NCI-H82 (cell line): ENCODE data around the gene CANT1.
"Not testable (repeated sequence)": the region's sequence is repeated elsewhere in the genome, so short reads cannot be mapped to it uniquely, and the experiment has no call there.

Source experiments
- DNase-seq: peaks from one replicate; lab custom pipeline; 2025; lab: John Stamatoyannopoulos, UW

CANT1 gene

GRCh38 chr17:79027274-79027924 is 17.8 kb upstream of the CANT1 start:
- DNase-seq = no peak

DNA sequence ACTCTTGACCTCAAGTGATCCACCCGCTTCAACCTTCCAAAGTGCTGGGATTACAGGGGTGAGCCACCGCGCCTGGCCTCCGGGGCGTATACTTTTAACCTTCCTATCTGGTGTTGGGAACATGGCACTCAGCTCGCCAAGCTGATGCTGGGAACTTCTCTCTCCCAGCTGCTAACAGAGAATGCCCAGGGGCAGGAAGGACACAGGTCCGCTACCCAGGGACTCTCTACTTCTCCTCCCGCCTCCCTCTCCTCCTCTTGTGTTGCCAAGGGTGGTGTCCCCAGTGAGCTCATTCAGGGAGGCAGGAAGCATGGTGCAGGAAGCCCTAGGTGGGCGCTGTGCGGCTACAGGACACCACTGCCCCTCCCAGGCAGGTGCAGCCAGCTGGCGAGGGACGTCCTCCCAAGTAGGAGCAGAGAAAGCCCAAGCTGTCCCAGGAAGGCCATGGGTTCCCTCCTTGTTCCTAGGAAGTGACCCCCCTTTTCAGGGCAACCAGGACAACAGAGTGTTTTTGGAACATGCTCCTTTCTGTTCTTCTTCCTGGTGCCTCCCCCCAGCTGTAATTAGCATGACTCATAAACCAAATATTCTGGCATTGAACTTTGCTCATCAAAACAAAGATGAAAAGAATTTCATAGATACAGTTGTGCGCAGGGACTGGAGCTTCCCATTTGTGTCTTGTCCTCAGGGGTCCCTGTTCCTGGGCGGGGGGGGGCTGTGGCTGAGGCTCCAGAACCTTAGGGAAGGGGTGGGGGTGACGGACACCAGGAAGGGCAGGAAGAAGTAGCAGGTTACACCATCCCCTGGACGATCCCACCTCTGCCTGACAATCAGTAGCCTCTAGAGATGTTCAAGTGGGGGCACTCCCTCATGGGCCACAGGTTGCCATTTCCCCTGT is 17.1 kb upstream of the CANT1 start:
- no peak for DNase-seq

DNA sequence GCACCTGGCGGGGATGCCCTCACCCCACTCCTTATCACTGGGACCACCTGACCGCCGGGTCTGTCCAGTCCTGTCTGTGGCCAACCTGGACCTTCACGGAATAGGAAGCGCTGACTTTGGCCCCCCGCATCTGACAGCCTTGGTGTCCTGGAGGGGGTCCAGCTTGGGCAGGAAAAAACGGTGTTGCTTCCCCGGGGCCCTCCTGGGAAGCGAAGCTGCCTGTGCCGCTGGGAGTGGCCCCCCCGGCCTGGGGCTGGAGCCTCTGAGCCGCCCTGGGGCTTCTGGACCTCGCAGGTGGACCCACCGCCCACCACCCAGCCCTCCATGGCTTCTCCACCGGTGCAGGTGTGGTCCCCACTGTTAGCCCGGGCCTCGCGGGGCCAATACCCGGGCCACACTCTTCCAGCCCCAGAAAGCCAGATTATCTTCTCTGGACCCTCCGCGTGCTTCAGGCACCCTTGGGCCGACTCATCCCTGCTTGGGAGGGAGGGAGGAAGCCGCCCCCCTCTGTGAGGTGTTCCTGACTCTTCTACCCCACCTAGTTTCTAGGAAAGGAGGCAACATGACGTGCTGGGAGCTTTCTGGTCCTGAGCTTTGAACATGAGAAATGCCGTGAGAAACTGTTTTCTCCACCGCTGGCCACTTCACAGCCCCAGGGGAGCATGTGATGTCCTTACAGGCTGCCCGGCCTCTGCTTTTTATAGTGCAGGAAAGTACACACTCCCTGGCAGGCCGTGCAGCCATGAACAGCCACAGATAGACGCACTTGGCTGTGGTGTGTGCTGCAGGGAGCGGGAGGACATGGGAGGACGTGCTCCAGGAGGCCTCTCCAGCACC is 15.6 kb upstream of the CANT1 start:
- DNase-seq = no peak

GRCh38 chr17:79023886-79024771 is 14.6 kb upstream of the CANT1 start, which contains the start of gene C1QTNF1:
TSS of gene C1QTNF1 (plus strand) at chr17:79024169. CDS start at chr17:79043969, 19,800 bp downstream.
- peak; percentile 74 for DNase-seq

DNA sequence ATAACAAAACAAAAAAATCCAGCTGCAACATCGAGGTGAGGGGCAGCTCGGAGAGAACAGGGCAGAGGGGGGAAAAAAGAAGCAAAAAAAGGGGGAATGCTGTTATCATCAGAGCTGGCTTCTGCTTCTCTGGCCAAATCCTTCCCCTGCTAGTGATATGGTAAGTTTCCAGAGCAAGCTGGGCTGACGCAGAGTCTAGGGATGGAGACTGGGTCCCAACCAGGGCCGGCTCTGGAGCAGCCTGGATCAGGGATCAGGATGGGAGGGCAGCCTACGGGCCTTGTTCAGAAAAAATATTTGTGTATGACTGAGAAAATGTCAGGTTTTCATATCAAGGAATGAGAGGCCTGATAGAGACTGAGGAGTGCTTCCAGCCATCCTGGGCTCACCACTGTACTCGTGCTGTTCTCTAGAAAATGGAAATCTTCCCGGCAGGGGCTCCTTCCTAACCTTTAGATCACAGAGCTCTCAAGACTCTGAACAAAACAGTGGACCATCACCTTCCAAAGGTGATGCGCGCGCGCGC is 13.7 kb upstream of the CANT1 start:
- DNase-seq = no peak

- no peak for DNase-seq
These were observed 13.0 kb upstream of the CANT1 start for GRCh38 chr17:79022507-79022991.

DNA sequence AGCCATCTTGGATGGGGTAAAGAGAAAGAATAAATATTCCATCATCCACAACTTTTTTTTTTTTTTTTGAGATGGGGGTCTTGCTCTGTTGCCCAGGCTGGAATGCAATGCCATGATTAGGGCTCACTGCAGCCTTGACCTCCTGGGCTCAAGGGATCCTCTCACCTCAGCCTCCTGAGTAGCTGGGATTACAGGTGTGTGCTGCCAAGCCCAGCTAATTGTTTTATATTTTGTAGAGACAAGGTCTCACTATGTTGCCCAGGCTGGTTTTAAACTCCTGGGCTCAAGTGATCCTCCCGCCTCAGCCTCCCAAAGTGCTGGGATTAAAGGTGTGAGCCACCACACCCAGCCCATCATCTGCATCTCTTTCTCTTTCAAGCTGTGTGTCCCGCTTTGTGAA is 12.4 kb upstream of the CANT1 start:
- not testable (repeated sequence) for DNase-seq

DNA sequence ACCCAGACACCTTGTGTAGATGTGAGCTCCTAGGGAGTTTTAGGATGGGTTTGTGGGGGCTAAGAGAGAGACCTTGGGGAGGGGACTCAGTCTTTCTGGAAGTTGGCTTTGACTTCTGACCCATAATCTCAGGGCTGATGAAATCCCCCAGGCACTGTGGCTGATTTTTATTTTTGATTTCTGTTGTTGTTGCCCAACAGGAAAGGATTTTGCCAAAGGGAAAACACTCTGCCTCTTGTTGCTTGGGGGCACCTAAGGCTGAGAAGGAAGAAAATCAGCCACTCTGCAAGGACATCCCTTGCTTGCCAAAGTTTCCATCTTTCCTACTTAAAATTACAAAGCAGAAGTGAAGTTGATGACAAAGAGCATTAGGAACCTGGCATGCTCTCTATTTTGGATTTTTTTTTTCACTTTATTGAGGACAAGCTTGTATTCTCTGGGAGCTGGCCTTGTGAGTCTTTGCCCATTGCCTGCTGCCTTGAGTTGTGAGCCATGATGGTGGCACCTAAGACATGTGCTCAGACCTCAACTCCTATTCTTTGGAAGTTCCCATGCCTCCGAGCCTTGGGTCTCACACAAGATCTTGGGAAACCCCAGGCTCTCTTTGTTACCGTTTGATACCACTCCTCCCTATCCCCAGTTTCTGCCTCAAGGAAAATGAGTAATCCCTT is 11.2 kb upstream of the CANT1 start:
- no peak for DNase-seq

- DNase-seq = peak; percentile 79
These were observed 10.3 kb upstream of the CANT1 start for GRCh38 chr17:79019632-79020584.

GRCh38 chr17:79019261-79019631 is 9.7 kb upstream of the CANT1 start:
- DNase-seq = no peak

DNA sequence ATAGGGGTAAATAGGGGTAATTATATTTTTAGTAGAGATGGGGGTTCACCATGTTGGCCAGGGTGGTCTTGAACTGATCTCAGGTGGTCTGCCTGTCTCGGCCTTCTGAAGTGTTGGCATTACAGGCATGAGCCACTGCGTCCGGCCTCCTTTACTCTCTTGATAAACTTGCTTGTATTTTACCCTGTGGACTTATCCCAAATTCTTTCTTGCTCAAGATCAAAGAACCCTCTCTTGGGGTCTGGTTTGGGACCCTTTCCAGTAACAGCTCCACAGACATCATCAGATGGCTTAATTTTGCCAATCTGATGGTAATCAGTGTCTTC is 8.8 kb upstream of the CANT1 start:
- DNase-seq = no peak

GRCh38 chr17:79017546-79018369 is 8.2 kb upstream of the CANT1 start:
- DNase-seq = no peak

DNA sequence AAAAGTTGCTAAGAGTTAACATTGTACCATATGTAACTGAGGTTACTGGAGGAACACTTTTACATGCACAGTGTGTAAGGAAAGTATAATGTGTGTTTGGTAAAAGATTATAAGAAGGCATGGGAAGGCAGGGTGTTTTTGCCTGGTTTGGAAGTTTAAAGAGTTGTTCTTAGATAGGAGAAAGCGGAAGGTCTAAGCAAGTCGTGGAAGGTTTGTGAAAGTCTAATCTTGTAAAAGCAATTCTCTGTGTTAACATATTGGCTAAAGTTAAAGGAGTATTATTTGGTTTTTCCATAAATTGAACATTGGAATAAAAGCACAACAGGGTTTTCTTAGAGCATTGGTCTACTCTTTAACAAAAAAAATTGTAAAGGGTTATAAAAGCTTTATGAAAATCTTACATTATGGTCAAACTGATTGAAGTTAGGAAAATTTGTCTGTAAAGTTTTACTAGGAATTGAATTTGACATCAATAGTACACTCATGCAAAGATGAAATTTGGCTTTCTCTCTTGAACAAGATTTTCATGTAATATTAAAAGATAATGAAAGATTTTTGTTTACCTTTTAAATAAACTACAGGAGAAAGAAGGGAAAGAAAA is 4.7 kb upstream of the CANT1 start:
- no peak for DNase-seq

- no peak for DNase-seq
These were observed 3.1 kb upstream of the CANT1 start for GRCh38 chr17:79012563-79013134.

DNA sequence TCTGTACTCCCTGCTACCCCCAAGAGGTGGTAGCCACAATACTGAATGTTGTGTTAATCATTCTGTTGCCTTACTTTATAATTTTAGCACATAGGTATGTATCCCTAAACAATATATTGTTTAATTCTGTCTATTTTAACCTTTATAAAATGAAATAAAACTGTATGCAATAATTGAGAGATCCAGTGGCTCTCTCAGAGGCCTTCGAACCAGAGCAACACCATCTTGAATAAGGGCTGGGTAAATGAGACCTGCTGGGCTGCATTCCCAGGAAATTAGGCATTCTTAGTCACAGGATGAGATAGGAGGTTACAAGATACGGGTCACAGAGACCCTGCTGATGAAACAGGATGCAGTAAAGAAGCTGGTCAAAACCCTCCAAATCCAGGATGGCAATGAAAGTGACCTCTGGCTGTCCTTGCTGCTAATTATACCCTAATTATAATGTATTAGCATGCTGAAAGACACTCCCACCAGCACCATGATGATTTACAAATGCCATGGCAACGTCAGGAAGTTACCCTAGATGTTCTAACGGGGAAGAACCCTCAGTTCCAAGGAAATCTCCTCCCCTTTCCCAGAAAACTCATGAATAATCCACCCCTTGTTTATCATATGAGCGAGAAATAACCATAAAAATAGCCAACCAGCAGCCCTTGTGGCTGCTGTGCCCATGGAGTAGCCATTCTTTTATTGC is 2.0 kb upstream of the CANT1 start:
- no peak for DNase-seq

DNA sequence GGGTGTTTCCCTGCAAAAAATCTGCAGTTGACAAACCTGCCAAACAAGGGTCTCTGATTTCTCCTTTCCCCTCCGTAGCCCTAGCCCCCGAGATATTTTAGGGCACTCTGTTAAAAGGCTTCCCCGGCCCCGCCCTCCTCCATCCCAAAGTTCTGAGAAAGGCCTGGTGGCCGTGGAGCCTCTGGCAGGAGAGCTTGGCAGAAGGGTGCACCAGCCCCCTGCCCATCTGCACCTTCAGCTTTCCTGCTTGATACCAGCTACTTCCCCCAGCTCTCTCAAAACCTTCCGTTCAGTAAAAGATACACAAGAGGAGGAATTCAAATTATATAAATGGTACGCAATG is 711 bp upstream of the CANT1 start:
- no peak for DNase-seq

DNA sequence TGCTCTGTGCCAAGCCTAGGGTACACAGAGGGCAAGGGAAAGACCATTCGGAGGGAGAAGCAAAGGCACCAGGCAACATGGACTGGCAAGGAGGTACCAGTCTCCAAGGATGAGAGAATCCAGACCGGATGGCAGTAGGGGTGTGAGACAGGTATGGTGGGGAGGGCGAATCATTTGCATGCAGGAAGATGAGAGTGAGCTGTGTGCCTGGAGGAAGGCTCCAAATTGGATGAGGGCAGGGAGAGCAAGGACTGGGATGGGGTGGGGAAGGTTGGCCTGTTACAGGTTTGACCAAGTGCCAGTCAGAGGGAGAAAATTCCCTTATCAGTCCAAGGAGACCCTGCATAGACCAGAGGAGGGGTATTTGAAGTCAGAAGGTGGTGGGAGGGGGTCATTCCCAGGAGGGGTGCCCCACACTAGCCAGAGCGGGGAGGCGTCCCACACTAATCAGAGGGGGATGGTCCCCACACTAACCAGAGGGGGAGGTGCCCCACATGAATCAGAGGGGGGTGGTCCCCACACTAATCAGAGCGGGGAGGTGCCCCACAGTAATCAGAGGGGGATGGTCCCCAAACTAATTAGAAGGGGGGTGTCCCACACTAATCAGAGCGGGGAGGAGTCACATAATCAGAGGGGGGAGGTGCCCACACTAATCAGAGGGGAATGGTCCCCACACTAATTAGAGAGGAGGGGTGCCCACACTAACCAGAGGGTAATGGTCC is 737 bp downstream of the CANT1 start:
- DNase-seq = no peak
